Osteoblast (primary cell): ENCODE measurements around the gene SRSF2. TPM values are rescaled to one million over a fixed set of nuclear protein-coding genes. Genes with fewer than 3 reads are reported as not detected.
"Not testable (repeated sequence)": the region's sequence is repeated elsewhere in the genome, so short reads cannot be mapped to it uniquely, and the experiment has no call there.

Experiments
- DNase-seq: peaks from one replicate; pipeline ENCODE4 v3.0.0; 2011; ENCODE audit warnings: low spot score, mixed read lengths; ENCODE audit not compliant: insufficient read length; ENCODE audit errors: missing footprints
- H2AFZ ChIP-seq: 2 replicates; pipeline ENCODE4 v1.6.0; 2011; ENCODE audit warnings: mild to moderate bottlenecking, low read length
- H3K27ac ChIP-seq: 2 replicates; pipeline ENCODE4 v1.5.1; 2011; ENCODE audit warnings: mild to moderate bottlenecking, low read depth, low read length, moderate library complexity
- H3K27me3 ChIP-seq: 2 replicates; pipeline ENCODE4 v1.6.0; 2012; ENCODE audit warnings: mild to moderate bottlenecking, control low read depth, inconsistent platforms, low read length, moderate library complexity; ENCODE audit not compliant: insufficient read depth
- H3K36me3 ChIP-seq: 2 replicates; pipeline ENCODE4 v1.5.1; 2011; ENCODE audit warnings: mild to moderate bottlenecking, low read length, control low read depth, moderate library complexity; ENCODE audit not compliant: insufficient read depth
- H3K4me1 ChIP-seq: 2 replicates; pipeline ENCODE4 v1.5.1; 2011; ENCODE audit warnings: mild to moderate bottlenecking, low read length, control low read depth, moderate library complexity; ENCODE audit not compliant: insufficient read depth
- H3K4me2 ChIP-seq: 2 replicates; pipeline ENCODE4 v1.6.0; 2011; ENCODE audit warnings: mild to moderate bottlenecking, low read length; ENCODE audit not compliant: insufficient read depth
- H3K4me3 ChIP-seq: fragments of 200-600 bp; sonication (generic); 3 replicates; pipeline ENCODE4 v1.5.1; 2012; ENCODE audit warnings: mild to moderate bottlenecking, low read length, inconsistent platforms; ENCODE audit not compliant: insufficient read depth
- H3K79me2 ChIP-seq: 2 replicates; pipeline ENCODE4 v1.6.0; 2012; ENCODE audit warnings: mild to moderate bottlenecking, low read length, control low read depth, inconsistent platforms; ENCODE audit not compliant: insufficient read depth
- H3K9me3 ChIP-seq: 2 replicates; pipeline ENCODE4 v1.5.1; 2011; ENCODE audit warnings: low read depth, low read length, control low read depth
- H4K20me1 ChIP-seq: 2 replicates; pipeline ENCODE4 v1.6.0; 2012; ENCODE audit warnings: mild to moderate bottlenecking, low read length, control low read depth; ENCODE audit not compliant: insufficient read depth
- CTCF ChIP-seq: IDR thresholded peaks from 2 replicates; pipeline ENCODE4 v1.5.1; 2011; ENCODE audit warnings: mild to moderate bottlenecking, low read depth, low read length, moderate library complexity; ENCODE audit errors: extremely low read depth
- total RNA-seq: library from RNA; depleted of rRNA; stranded (reverse); fragments of >200 nt; gene quantifications from 2 replicates; pipeline ENCODE4 v1.2.3, GENCODE V29; 2012

The SRSF2 gene
- total RNA-seq, 1 donor = 102 TPM

DNA sequence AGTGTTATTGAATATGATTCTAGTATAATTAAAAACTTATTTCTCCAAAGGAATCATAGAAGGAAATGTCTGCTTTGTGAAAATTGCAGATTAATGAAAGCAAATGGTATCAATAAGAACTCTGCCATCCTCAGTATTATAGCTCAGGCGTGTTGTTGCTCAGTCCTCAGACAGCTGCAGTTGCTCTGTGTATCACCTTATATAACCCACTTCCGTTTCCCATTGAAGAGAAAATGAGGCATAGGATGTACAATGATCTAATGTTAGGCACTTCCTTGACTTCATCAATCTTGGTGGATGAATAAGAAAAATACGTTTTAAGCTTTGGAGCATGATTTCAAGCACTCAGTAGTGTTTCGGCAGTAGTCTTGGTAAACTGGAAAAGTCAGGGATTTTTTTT lies 14.9 kb upstream of the SRSF2 start:
- no peaks in the 10 kb centered on the region for H3K9me3 ChIP-seq
- H3K27me3 ChIP-seq = no peaks in the 10 kb centered on the region
- H3K36me3 ChIP-seq = peaks cover 10% of the 10 kb centered on the region
- H3K4me3 ChIP-seq = no peak overlapping the region
- no peak overlapping the region for H3K27ac ChIP-seq
- H2AFZ ChIP-seq = no peak overlapping the region
- no peaks in the 10 kb centered on the region for H4K20me1 ChIP-seq
- H3K4me1 ChIP-seq = no peaks in the 10 kb centered on the region
- no peak overlapping the region for H3K4me2 ChIP-seq
- H3K79me2 ChIP-seq = no peaks in the 10 kb centered on the region
- TF ChIP-seq CTCF = no peak
- no peak for DNase-seq

DNA sequence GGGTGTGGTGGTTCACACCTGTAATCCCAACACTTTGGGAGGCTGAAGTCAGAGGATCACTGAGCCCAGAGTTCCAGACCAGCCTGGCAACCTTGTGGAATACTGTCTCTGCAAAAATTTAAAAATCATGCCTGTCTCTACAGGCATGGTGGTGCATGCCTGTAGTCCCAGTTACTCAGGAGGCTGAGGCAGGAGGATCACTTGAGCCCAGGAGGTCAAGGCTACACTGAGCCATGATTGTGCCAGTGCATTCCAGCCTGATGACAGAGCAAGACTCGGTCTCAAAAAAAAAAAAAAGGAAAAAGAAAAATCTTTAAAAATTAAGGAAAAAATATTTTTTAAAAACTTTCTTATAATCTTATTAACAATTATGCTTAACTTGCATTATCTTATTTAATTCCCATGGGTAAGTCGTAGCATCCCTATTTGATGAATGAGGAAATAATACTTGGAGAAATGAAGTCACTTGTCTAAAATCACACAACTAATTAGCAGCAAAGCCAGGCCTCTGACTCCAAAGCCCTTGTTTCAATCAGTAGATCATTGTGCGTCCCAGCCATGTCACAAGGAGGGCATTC lies 14.4 kb upstream of the SRSF2 start:
- no peak for DNase-seq
- no peak overlapping the region for H3K27ac ChIP-seq
- no peak overlapping the region for H3K4me2 ChIP-seq
- no peaks in the 10 kb centered on the region for H3K79me2 ChIP-seq
- no peaks in the 10 kb centered on the region for H3K27me3 ChIP-seq
- H4K20me1 ChIP-seq = no peaks in the 10 kb centered on the region
- no peak overlapping the region for H2AFZ ChIP-seq
- no peak overlapping the region for H3K4me3 ChIP-seq
- no peak for TF ChIP-seq CTCF
- H3K9me3 ChIP-seq = no peaks in the 10 kb centered on the region
- H3K36me3 ChIP-seq = peaks cover 10% of the 10 kb centered on the region
- no peaks in the 10 kb centered on the region for H3K4me1 ChIP-seq

DNA sequence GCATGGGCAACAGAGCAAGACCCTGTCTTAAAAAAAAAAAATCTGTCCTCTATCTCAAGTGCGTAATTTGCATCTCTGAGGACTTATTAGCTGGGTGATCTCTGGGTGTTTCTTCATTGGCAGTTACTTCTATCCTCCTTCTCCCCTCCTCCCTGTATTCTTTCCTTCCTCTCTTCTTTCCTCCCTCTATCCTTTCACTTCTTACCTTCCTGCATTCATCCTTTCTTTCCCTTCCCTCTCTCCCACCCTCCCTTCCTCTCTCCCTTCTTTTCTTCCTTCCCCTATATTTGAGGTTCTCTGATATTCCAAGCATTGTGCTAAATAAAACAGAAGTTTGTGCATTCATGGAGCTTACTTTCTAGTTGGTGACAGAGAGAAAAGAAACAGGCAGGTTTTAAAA lies 11.5 kb upstream of the SRSF2 start:
- no peak overlapping the region for H3K4me2 ChIP-seq
- H3K4me3 ChIP-seq = no peak overlapping the region
- H3K36me3 ChIP-seq = peaks cover 27% of the 10 kb centered on the region
- no peak overlapping the region for H3K27ac ChIP-seq
- H3K9me3 ChIP-seq = no peaks in the 10 kb centered on the region
- H4K20me1 ChIP-seq = no peaks in the 10 kb centered on the region
- no peak for DNase-seq
- H2AFZ ChIP-seq = no peak overlapping the region
- no peak for TF ChIP-seq CTCF
- no peaks in the 10 kb centered on the region for H3K79me2 ChIP-seq
- no peaks in the 10 kb centered on the region for H3K27me3 ChIP-seq
- no peaks in the 10 kb centered on the region for H3K4me1 ChIP-seq

DNA sequence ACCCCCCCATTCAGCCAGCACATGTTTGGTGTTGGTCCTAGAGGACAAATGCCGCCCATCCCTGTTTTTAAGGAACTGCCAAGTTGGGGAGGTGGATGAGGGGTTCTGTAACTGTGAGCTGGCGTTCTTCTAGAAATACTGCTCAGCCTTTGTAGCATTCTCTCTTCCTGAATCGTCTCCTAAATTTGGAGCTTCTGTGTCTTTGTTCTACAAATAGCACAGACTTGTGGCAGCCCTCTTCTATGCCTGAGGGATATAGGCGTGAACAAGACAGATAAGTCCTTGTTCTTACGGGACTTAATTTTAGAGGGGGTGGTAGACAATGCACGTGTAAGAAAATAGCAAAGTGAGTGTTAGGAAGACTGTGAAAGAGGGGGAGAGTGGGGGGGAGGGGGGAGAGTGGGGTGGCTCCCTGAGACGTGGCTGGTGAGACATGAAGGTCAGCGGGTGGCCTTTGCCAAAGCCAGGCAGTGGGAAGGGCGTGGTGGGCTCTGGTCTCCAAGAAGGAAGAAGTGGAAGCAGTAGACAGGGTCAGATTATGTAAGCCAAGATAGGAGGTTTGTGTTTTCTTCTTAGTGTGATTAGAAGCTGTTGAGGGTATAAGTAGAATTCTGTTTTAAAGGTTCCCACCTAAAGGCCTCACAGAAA lies 10.7 kb upstream of the SRSF2 start:
- Histone ChIP-seq H3K36me3 (peaks cover 24% of the 10 kb centered on the region), H3K4me1 (no peaks in the 10 kb centered on the region), H3K4me2 (no peak overlapping the region), H3K9me3 (no peaks in the 10 kb centered on the region), H3K27ac (no peak overlapping the region), H4K20me1 (no peaks in the 10 kb centered on the region), H3K27me3 (no peaks in the 10 kb centered on the region), H3K79me2 (no peaks in the 10 kb centered on the region), H3K4me3 (no peak overlapping the region), H2AFZ (no peak overlapping the region)
- no peak for DNase-seq
- no peak for TF ChIP-seq CTCF

DNA sequence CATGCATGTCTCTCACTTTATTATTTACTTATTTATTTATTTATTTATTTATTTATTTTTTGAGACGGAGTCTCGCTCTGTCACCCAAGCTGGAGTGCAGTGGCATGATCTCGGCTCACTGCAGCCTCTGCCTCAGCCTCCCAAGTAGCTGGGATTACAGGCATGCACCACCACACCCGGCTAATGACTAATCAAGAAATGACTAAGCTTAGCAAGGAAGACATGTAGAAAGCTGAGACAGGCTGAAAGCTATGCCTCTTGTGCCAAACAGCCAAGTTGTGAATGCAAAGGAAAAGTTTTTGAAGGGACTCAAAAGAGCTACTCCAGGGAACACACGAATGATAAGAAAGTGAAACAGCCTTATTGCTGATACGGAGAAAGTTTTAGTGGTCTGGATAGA lies 8.7 kb upstream of the SRSF2 start:
- H3K27me3 ChIP-seq, H3K4me3 ChIP-seq, H3K4me1 ChIP-seq, H2AFZ ChIP-seq, H3K4me2 ChIP-seq, H3K9me3 ChIP-seq, H4K20me1 ChIP-seq, DNase-seq, H3K79me2 ChIP-seq, H3K27ac ChIP-seq: not testable (repeated sequence)
- H3K36me3 ChIP-seq = peaks cover 29% of the 10 kb centered on the region
